MV-4-11 (cell line): ENCODE data around the gene KDM6A.
"Not testable (repeated sequence)": the region's sequence is repeated elsewhere in the genome, so short reads cannot be mapped to it uniquely, and the experiment has no call there.

Experiments
- DNase-seq: peaks from one replicate; lab custom pipeline; 2025; lab: John Stamatoyannopoulos, UW

The KDM6A gene

GRCh38 chrX:44889824-44890223 lies 16.8 kb downstream of the KDM6A start:
- peak; percentile 58 for DNase-seq

GRCh38 chrX:44890247-44890646 lies 17.3 kb downstream of the KDM6A start:
- peak; percentile 50 for DNase-seq

- DNase-seq: not testable (repeated sequence)
Measured at GRCh38 chrX:44890687-44891086, 17.7 kb downstream of the KDM6A start.

GRCh38 chrX:44891642-44892041 lies 18.7 kb downstream of the KDM6A start:
- no peak for DNase-seq

- DNase-seq: no peak
Measured at GRCh38 chrX:44896876-44897186, 23.8 kb downstream of the KDM6A start.

GRCh38 chrX:44897539-44897938 lies 24.6 kb downstream of the KDM6A start:
- DNase-seq: no peak

GRCh38 chrX:44898411-44899221 lies 25.6 kb downstream of the KDM6A start:
- peak; percentile 49 for DNase-seq

GRCh38 chrX:44899946-44900345 lies 27.0 kb downstream of the KDM6A start:
- no peak for DNase-seq

- DNase-seq: peak; percentile 37
Measured at GRCh38 chrX:44903107-44903506, 30.1 kb downstream of the KDM6A start.

GRCh38 chrX:44903830-44904530 lies 31.0 kb downstream of the KDM6A start:
- peak; percentile 13 for DNase-seq

GRCh38 chrX:44904542-44905115 lies 31.6 kb downstream of the KDM6A start:
- DNase-seq: no peak

- no peak for DNase-seq
Measured at GRCh38 chrX:44906041-44906440, 33.1 kb downstream of the KDM6A start.

- DNase-seq: no peak
Measured at GRCh38 chrX:44906542-44906941, 33.6 kb downstream of the KDM6A start.

- DNase-seq: peak; percentile 36
Measured at GRCh38 chrX:44908153-44908552, 35.2 kb downstream of the KDM6A start.

GRCh38 chrX:44908827-44909226 lies 35.8 kb downstream of the KDM6A start:
- DNase-seq: no peak

- DNase-seq: not testable (repeated sequence)
Measured at GRCh38 chrX:44910508-44910907, 37.5 kb downstream of the KDM6A start.

GRCh38 chrX:44911074-44911600 lies 38.1 kb downstream of the KDM6A start:
- DNase-seq: not testable (repeated sequence)

- no peak for DNase-seq
Measured at GRCh38 chrX:44913656-44914531, 40.9 kb downstream of the KDM6A start.

- no peak for DNase-seq
Measured at GRCh38 chrX:44914532-44915198, 41.7 kb downstream of the KDM6A start.

- DNase-seq: peak; percentile 26
Measured at GRCh38 chrX:44915361-44915868, 42.4 kb downstream of the KDM6A start.

GRCh38 chrX:44918722-44919121 lies 45.7 kb downstream of the KDM6A start:
- no peak for DNase-seq
